H7 (cell line): ENCODE data around the gene MILR1. TPM values are rescaled to one million over a fixed set of nuclear protein-coding genes. Genes with fewer than 3 reads are reported as not detected.
"Not testable (repeated sequence)": the region's sequence is repeated elsewhere in the genome, so short reads cannot be mapped to it uniquely, and the experiment has no call there.

Experiments used
- DNase-seq: peaks from one replicate; pipeline ENCODE4 v3.0.0; 2012
- H3K27me3 ChIP-seq: 2 replicates; pipeline ENCODE4 v1.6.0; 2011; ENCODE audit warnings: mild to moderate bottlenecking, low read length; ENCODE audit not compliant: control insufficient read depth, insufficient read depth
- H3K36me3 ChIP-seq: replicated peaks from 2 replicates; pipeline ENCODE4 v1.5.1; 2011; ENCODE audit warnings: low read length; ENCODE audit not compliant: control insufficient read depth, insufficient read depth
- H3K4me3 ChIP-seq: 2 replicates; pipeline ENCODE4 v1.5.1; 2011; ENCODE audit warnings: low read depth, mild to moderate bottlenecking, control low read depth, low read length, moderate library complexity; ENCODE audit not compliant: insufficient read depth
- total RNA-seq: library from RNA; depleted of rRNA; stranded (reverse); fragments of >200 nt; shearing (Covaris generic); gene quantifications from 2 replicates; pipeline ENCODE4 v1.2.3, GENCODE V29; 2014

Gene MILR1
- total RNA-seq, 1 experiment from 2014 or later = 1.5 TPM

- DNase-seq = no peak
- H3K36me3 ChIP-seq = no peaks in the 10 kb centered on the region; the same call in 1 of the 2 replicates
These were observed 23.6 kb downstream of the MILR1 start for GRCh38 chr17:64472564-64472963.

GRCh38 chr17:64477849-64478248, 28.9 kb downstream of the MILR1 start:
- no peak for DNase-seq
- no peaks in the 10 kb centered on the region for H3K27me3 ChIP-seq
- H3K36me3 ChIP-seq = peaks cover 11% of the 10 kb centered on the region
- no peak overlapping the region for H3K4me3 ChIP-seq

More at GRCh38 chr17:64472564-64472963, 23.6 kb downstream of the MILR1 start:
- no peaks in the 10 kb centered on the region for H3K27me3 ChIP-seq
- no peak overlapping the region for H3K4me3 ChIP-seq

- no peak overlapping the region for H3K4me3 ChIP-seq
These were observed 32.0 kb downstream of the MILR1 start for GRCh38 chr17:64480951-64481350.

GRCh38 chr17:64484380-64484779, 35.5 kb downstream of the MILR1 start:
- Histone ChIP-seq H3K36me3 (peaks cover 29% of the 10 kb centered on the region), H3K27me3 (no peaks in the 10 kb centered on the region), H3K4me3 (no peak overlapping the region)
- no peak for DNase-seq

More at GRCh38 chr17:64480951-64481350, 32.0 kb downstream of the MILR1 start:
- no peaks in the 10 kb centered on the region for H3K27me3 ChIP-seq
- DNase-seq = no peak
- H3K36me3 ChIP-seq = peaks cover 26% of the 10 kb centered on the region

GRCh38 chr17:64488301-64488700, 39.4 kb downstream of the MILR1 start:
- no peaks in the 10 kb centered on the region for H3K27me3 ChIP-seq
- H3K36me3 ChIP-seq = peaks cover 40% of the 10 kb centered on the region
- no peak for DNase-seq
- H3K4me3 ChIP-seq = no peak overlapping the region

- no peak overlapping the region for H3K4me3 ChIP-seq
- no peaks in the 10 kb centered on the region for H3K27me3 ChIP-seq
- H3K36me3 ChIP-seq = peaks cover 27% of the 10 kb centered on the region
- DNase-seq = no peak
These were observed 42.3 kb downstream of the MILR1 start for GRCh38 chr17:64491034-64491860.

- peaks cover 27% of the 10 kb centered on the region for H3K36me3 ChIP-seq
- no peaks in the 10 kb centered on the region for H3K27me3 ChIP-seq
- no peak overlapping the region for H3K4me3 ChIP-seq
- no peak for DNase-seq
These were observed 43.1 kb downstream of the MILR1 start for GRCh38 chr17:64491994-64492393.

GRCh38 chr17:64492481-64493109, 43.7 kb downstream of the MILR1 start:
- DNase-seq = peak; percentile 33
- Histone ChIP-seq H3K27me3 (no peaks in the 10 kb centered on the region), H3K4me3 (no peak overlapping the region), H3K36me3 (peaks cover 27% of the 10 kb centered on the region)

- no peak for DNase-seq
- Histone ChIP-seq H3K27me3 (no peaks in the 10 kb centered on the region), H3K36me3 (peaks cover 27% of the 10 kb centered on the region), H3K4me3 (no peak overlapping the region)
These were observed 45.2 kb downstream of the MILR1 start for GRCh38 chr17:64494121-64494520.

- Histone ChIP-seq H3K36me3 (peaks cover 27% of the 10 kb centered on the region), H3K4me3 (peak overlapping the region; percentile 86; the same call in 1 of the 2 replicates)
- not testable (repeated sequence) for DNase-seq, H3K27me3 ChIP-seq
These were observed 46.4 kb downstream of the MILR1 start for GRCh38 chr17:64495300-64495699.

GRCh38 chr17:64496348-64496785, 47.5 kb downstream of the MILR1 start:
- H3K36me3 ChIP-seq = peaks cover 29% of the 10 kb centered on the region
- peak overlapping the region; percentile 86 for H3K4me3 ChIP-seq
- H3K27me3 ChIP-seq = no peaks in the 10 kb centered on the region
- DNase-seq = no peak

GRCh38 chr17:64496786-64497564, 48.1 kb downstream of the MILR1 start, which contains the start of gene POLG2:
Gene POLG2, minus strand, starts transcription at chr17:64497054. Its CDS starts 86 bp downstream, at chr17:64496968.
- Histone ChIP-seq H3K4me3 (peak within 1 kb of the TSS; percentile 86), H3K36me3 (peaks cover 30% of the 10 kb centered on the region), H3K27me3 (no peaks in the 10 kb centered on the region)
- DNase-seq = peak; percentile 93

GRCh38 chr17:64497565-64498035, 48.7 kb downstream of the MILR1 start:
- Histone ChIP-seq H3K36me3 (peaks cover 33% of the 10 kb centered on the region), H3K4me3 (peak overlapping the region; percentile 86), H3K27me3 (no peaks in the 10 kb centered on the region)
- DNase-seq = no peak
